NK-92 treated with Interleukin-12 subunit alpha and Interleukin-12 subunit beta, amount 100 ng/mL, for 24 hours (cell line): ENCODE measurements around the gene ELK1.
"Not testable (repeated sequence)": the region's sequence is repeated elsewhere in the genome, so short reads cannot be mapped to it uniquely, and the experiment has no call there.

ENCODE experiments used
- DNase-seq: peaks from one replicate; lab custom pipeline; 2025; lab: John Stamatoyannopoulos, UW

ELK1 gene, protein sequence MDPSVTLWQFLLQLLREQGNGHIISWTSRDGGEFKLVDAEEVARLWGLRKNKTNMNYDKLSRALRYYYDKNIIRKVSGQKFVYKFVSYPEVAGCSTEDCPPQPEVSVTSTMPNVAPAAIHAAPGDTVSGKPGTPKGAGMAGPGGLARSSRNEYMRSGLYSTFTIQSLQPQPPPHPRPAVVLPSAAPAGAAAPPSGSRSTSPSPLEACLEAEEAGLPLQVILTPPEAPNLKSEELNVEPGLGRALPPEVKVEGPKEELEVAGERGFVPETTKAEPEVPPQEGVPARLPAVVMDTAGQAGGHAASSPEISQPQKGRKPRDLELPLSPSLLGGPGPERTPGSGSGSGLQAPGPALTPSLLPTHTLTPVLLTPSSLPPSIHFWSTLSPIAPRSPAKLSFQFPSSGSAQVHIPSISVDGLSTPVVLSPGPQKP

DNA sequence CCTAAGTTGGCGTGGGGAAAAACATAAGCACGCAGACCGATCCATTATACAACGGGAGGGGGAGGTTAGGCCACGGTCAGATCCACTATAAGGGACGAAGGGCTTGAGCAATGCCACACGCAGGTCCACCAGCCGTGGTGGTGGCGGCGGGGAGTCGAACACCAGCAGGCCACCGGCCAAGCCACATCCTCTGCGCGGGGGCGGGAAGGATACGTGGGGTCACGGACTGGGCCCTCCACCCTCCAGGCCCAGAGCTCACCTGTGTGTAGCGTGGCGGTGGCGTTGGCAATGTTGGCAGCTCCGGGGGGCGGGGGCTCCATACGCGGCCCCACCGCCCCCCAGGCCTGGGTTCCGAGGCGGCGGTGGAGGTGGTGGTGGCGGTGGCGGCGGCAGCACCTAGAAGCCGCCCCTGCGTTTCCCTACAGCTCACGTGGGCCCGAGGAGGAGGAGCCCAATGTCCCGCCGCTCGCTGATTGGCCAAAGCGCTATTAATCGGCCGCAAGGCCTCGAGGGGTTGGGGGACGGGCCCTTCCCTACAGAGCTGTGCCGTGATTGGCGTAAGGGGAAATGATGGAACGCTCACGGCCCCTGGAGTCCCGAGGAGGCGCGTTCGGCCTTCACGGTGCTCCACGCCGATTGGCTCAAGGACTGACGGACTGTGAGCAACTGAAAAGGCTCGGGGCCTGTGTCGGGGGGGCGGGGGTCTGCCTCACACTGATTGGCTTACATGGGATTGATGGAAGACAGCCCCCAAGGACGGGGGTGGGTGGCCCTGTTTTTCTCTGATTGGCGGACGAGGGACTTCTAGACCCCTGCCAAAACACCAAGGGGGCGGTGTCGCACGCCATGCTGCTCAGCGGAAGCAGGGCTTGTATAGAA, at the start of gene ELK1:
Gene ELK1, minus strand, starts transcription at position 400 of the 879 bp plus-strand sequence. CDS start 9,122 bp downstream, outside the sequence.
- peak; percentile 91 for DNase-seq

DNA sequence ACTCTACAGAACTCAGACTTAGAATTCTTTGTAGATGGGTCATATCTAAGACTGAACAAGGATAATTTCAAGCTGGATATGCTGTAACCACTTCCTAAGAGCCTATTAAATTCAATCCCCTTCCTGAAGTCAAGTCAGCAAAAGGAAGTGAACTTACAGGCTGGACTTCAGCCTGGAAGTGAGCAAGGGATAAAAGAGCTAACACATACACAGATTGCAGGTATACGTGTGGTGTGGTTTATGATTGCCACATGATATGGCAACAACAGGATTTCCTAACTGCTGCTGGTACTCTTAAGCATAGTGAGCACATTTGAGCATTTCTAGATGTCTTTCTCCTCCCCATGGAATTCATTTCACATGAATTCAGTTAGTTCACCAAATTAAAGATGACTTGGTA, 46.8 kb upstream of the ELK1 start:
- DNase-seq = no peak

DNA sequence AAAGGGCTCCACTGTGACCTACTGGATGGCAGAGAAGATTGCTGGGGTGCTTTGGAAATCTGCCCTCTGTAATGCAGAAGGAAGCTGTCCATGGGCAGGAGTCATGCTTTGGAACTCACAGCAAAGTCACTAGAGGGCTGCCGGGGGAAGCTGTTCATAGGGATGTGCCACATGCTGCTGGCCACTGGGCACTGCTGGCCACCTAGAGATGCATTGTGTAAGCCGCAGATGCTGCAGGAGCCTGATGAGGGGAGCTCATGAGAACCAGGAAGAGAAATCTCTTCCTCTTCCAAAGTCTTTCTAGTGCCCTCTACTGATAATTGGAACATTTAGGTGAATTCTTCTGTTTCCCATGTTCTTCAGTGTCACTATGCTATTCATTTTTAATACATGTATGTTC, 39.8 kb upstream of the ELK1 start:
- DNase-seq = no peak

DNA sequence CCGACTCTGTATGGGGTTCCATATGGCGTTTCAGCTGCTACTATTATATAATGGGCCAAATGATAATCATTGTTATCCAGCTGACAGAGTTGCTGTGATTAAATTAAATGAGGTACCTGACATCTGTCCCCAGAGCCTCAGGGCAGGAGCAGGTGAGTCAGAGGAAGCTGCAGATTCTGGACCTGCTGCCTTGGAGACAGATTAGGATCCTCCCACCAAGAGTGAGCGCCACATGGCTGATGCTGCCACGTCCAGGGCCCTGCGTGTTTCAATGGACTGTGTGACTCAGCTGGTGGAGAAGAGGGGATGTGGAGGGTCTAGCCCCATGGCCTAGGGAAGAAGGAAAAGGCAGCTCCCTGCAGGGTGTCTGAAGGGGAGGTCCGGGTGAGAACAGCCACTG, 36.9 kb upstream of the ELK1 start:
- no peak for DNase-seq

DNA sequence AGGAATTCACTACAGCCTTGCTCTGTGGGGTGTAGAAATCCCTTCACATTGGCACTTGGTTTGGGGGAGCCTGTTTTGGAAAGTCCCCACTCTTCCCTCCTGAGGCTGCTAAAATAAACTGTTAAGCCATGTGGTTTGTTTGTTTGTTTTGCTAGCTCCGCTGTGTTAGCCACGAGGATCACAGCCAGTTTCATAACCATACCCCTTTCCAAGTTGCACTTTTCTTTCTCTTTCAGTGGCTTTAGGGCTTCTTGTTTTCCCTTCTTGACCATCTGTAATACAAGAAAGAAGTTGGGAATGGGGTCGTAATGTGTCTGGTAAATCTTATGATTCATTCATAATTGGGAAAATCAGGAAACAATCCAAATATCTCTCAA, 33.5 kb upstream of the ELK1 start:
- no peak for DNase-seq

DNA sequence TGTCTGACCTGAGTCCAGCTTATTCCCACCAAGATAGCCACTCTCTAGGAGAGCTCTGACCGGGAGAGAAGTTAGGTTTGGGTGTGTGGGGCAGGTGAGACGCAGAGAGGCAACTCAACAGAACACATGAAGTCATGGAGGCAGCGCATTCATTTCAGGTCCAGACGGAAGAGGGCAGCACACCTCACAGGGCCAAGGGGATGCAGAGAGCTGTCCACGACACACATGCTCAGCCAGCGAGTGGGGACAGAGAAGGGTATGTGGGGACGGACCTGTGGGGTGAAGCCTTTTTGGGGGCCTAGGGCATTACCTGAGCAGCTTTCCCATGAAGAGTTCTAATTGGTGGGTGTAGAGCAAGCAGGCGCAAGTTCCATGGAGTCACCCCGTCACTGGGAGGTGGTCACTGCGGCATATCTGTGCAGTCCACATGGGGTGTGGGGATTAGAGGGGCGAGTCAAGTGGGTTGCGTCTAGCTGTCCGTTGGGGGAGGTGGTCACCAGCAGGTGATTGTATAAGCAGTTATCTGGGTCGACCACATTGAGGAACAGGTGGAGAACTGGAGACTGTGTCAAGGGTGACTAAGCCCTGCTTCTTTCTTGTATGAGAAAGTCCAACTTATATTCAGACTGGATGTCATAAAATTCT, 32.9 kb upstream of the ELK1 start:
- DNase-seq = no peak

DNA sequence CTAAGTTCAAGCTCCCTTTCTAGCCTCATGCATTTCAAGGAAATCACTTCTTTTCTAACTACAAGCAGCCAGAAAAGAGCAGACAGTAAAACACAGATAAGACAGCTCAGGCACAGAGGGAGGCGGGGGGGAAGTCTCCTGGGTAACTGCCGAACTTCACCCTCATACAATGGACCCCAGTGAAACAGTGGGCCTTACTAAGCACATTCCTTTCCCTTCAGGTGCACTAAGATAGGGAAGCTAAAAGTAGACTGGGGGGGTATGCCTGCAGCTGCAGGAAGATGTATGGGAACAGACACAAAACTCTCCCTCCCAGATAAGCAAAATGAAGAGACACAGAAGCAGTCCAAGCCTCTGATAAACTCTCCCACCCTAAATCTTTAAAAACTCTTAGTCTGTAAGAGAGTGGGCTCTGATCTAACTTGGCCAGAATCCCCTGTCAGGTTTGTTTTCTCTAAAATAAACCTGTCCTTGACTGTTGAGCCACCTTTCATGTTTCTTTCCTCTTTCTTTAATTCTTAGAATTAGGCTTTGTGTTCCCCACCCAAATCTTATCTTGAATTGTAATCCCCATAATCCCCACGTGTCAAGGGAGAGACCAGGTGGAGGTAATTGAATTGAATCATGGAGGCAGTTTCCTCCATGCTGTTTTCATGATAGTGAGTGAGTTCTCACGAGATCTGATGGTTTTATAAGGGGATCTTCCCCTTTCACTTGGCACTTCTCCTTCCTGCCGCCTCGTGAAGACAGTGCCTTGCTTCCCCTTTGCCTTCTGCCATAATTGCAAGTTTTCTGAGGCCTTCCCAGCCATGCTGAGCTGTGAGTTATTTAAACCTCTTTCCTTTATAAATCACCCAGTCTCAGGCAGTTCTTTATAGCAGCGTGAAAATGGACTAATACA, 25.8 kb upstream of the ELK1 start:
- not testable (repeated sequence) for DNase-seq

DNA sequence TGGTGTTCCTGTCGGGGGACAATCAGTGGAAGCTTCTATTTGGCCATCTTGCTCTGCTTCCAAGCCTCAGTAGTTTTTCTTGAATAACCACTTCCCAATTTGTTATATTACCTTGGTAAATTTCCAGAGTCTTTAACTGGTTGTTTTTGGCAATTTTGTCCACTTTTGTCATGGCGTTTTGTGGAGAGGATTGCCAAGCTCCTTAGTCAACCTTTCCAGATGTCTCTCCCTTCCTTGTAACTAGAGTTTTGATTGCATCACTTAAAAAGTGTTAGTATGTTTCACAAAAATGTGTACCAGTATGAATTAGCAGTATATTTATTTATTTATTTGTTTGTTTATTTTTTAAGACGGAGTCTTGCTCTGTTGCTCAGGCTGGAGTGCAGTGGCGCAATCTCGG, 24.4 kb upstream of the ELK1 start:
- DNase-seq = no peak

DNA sequence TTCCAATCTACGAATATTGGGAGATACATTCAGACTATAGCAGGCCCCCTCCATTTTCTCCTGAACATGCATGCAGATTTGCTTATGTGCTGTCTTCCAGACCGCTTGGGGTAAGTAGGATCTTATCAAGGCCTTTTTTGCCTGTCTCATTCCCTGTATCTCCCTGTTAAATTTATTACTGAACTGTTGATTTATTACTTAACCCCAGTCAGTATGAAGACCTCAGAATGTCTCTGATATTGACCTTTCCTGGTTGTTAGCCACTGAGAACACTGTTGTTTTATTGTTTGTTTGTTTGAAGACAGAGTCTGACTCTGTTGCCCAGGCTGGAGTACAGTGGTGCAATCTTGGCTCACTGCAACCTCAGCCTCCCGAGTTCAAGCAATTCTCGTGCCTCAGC, 15.4 kb upstream of the ELK1 start:
- DNase-seq = not testable (repeated sequence)

DNA sequence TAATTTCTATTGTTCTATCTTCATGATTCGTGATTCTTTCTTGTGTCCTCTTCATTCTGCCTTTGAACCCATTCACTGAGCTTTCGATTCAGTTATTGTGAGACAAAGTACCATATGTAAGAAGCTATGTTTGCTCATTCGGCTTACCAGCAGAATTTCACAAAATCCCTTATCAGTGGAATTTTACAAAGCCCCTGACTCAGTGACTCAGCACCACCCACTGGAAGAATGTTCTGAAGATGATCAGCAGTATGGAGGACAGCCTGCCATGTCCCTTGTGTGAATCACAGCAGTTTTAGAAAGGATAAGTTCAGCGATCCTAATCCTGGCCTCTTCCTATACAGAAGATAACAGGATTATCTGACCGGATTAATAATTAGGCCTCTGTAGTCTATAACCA, 14.4 kb upstream of the ELK1 start:
- no peak for DNase-seq

DNA sequence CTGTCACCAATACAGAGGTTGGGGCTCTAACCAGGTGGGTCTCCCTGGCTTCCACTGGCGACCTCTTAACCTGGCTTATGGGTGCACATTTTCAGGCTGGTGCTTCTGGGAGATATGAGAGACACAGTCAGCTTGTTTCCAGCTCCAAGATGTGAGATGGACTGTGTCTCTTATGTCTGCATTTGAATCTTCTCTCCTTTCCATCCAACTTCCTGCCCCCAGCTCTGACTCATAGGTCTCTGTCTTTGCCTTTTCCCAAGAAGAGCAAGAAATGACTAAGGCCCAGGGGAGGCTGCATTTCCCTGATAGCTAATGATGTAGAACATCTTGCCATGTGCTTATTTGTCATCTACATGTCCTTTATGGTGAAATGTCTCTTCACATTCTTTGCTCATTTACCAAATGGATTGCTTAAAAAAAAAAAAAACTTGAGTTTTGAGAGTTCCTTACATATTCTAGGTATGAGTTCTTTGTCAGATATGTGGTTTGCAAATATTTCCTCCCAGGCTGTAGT, 11.8 kb upstream of the ELK1 start:
- no peak for DNase-seq

DNA sequence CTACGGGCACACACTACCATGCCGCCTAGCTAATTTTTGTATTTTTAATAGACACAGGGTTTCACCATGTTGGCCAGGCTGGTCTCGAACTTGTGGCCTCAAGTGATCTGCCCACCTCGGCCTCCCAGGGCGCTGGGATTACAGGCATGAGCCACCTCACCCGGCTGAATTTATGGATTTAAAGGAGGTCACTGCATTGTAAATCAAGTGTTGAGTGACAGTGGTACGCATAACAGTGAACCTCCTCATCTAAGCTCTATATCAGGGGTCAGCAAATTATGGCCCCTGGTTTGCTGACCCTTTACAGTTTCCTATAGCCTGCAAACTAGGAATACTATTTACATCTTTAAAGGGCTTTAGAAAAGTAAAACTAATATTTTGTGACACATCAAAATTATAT, 11.2 kb upstream of the ELK1 start:
- no peak for DNase-seq

DNA sequence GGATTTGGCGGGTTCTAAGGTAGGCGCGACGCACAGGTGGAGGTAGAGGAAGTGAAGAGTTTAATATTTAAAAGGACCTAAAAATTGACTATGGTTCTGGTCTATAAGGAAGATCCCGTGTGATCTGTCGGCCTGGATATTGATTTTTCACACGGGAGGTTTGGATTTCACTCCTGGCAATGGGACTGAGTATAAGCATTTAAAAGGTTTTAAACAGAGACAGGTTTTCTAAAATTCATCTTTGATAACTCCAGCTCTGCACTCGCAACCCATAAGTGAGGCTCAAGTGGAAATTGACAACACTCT, 9.0 kb upstream of the ELK1 start:
- DNase-seq = no peak

DNA sequence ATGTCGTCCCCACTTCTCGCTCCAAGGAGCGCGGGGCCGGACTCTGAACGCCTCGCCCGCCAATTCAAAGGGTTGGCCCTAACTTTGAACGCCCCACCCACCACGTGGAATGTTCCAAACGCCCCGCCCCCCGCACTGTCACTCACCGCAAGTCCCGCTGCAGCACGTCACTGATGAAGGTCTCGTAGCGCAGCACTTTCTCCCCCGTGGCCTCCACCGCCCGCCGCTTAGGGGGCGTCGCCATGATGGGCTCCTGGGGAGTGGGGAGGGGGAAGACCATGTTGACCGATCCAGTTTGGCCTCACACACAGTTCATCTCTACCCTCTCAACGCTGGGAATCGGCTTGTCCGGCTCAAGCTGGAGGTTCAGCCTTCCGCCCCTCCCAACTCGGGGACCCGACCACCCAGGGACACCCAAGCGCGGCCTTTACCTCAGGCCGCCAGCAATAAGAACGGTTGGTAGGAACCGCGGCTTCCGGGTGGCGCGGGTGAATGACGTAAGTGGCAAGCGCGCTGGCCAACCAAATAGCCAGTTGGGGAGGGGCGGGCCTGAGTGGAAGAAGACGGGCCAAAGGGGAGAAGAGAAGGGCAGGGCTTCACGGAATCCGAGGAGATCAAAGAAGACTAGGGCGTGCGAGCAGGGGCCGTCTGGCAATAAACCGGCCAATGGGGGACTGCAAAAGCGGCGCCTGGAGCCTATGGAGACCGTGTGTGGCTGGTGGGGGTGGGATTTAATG, 8.5 kb upstream of the ELK1 start, which contains the start of gene UXT:
Gene UXT, minus strand, starts transcription at position 497 of the 737 bp plus-strand sequence. Its CDS starts 253 bp downstream, at position 244.
- DNase-seq = peak; percentile 92

DNA sequence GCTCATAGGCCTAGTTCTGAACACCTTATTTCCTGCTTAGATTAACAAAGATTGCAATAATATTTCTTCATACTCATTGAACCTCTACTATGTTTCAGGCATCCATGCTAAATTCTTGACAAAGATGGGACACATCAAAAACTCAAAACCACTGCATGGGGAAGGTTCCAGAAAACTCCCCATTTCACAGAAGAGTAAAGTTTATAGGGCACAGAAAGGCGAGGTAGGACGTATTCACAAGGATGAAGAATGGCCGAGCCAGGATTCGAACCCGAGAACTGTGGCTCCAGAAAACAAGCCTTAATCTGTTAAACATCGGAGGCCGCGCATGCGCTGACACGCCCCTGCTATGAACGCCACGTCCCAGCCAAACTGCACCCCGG, 7.9 kb upstream of the ELK1 start:
- no peak for DNase-seq

DNA sequence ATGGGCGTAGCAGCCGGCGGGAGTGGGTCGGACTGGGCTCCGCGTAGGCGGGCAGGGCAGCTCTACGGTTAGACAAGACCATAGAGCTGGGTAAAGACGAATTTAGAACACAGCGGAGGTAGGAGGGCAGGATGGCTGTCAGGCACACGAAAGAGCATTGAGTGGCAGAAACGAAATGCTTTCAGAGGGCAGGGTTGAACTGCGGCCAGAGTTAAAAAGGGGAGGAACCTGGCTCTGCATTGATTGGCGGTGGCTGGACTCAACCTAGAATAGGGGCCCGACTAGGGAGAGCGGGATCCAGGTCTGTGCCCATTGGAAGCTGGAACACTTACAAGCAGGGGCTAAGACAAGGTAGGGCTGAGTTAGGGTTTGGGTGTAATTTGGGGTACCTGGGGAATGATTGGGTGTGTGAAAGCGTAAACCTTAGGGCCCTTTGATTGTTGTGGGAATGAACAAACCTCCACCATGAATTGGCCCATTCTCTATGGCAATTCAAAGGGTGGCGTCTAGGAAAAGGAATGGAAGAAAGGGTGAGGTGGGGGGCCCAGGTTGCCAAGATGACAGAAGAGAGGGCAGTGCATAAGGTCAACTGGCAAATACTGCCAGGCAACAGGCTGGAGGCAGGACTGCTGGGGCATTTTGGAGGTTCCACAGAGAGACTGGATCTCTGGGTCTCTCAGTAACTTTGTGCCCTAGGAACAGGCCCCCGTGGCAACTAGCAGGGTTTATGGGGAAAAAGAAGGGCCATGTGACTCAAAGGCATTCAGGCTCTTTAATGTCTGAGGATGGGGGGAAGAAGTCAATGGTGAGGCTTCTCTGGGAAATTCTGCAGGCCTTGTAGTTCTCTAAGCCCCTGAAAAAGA, 911 bp upstream of the ELK1 start:
- no peak for DNase-seq

DNA sequence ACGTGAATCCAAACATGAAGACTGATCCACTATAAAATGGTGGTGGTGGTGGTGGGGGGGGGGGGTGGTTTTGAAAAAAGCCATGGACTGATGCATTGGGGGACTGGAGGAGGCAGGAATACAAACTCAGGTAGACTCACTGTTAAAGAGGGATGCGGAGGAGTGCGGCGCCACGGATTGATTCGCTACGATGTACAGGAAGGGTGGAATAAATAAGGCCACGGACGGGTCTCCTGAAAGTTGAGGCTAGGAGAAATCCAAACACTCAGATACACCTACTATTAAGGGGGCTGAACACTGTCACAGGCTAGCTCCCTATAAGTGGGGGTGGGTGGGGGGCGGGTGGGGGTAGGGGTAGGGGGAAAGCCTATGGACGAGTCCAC, 591 bp downstream of the ELK1 start:
- DNase-seq = no peak

DNA sequence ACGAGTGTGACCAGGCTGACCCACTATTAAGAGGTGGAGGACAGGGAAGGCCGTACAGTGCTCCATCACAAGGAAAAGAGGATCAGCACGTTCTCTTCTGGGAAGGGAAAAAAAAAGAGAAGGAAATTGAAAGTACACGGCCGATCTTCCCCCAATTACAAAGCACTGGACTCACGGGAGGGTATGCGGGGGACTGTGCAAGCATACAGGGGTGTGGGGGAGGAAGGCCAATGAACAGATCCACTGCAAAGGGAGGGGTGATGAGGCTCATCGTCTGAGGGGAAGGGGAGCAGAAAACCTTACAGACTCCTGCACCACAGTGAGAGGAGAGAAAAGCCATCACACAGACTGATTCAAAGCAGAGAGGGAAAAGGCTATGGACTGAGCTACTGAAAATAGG, 1.1 kb downstream of the ELK1 start:
- no peak for DNase-seq

DNA sequence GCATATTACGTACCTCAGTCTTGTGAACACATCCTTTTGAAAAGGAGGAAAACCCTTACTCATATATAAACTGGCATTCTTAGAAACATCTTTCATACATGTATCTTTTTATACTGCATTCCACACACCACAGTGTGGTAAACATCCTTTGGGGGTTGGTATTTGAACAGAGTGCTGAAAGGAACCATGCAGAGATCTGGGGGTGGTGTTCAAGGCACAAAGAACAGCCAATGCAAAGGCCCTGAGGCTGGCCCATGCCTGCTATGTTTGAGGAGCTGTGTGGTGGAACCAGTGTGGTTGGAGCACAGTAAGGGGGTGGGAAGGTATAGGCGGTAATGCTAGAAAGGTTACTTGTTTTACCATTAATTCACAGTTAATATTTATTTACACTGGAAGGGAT, 2.0 kb downstream of the ELK1 start:
- no peak for DNase-seq

DNA sequence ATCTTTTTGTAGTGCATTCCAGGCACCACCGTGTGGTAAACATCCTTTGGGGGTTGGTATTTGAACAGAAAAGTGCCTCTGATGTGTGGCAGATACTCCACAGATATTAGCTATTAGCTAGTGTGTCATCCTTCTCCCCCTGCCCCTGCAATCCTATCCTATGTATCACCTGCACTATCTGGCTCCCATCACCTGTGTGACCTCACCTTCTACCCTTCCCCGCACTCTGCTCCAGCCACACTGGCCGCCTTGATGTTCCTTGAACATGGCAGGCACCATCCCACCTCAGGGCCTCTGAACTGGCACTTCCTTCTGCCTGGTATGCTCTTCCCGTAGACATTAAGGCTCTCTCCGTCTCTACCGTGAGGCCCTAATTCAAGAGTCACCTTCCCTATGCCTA, 3.7 kb downstream of the ELK1 start:
- no peak for DNase-seq
